ENCODE results near the gene KCNMA1.
"Not testable (repeated sequence)": the region's sequence is repeated elsewhere in the genome, so short reads cannot be mapped to it uniquely, and the experiment has no call there.

KCNMA1 gene

DNA sequence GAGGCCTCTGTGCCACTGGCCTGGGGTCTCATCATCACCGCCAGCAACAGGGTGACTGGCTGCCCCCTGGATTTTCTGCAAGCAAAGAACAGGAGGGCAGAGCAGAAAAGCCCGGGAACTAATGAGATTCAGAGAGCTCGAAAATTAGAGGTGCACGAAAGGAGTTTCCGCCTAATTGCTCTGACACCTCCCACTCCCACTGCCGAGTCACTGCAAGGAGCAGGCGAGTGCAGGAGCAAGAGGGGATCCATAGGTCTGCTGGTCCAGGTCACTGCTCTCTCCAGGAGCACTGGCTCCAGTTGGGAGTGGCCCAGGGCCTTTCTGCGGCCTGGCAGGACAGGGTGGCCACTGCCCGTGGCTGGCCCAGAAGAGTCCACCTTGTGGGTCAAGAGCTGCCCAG, 276.2 kb downstream of the KCNMA1 start:
- no peak for DNase-seq (ENCODE audit: low spot score)

DNA sequence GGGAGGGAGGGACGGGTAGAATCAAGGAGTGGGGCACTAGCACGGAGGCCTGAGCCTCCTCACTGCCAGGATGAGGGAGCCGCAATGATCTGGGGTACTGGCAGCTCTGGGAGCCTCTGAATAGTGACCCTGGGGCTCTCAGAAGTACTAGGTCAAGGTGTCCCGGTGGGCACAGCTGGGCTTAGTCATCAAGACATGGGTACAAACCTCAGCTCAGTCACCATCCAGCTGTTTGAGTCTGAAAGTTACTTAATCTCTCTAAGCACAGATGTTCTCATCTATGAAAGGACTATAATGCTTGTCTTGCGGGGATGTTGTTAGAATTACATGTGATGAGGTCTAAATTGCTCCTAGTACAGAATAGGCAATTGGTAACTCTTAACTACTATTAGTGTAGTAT, 276.8 kb downstream of the KCNMA1 start:
- no peak for DNase-seq (ENCODE audit: low spot score)

DNA sequence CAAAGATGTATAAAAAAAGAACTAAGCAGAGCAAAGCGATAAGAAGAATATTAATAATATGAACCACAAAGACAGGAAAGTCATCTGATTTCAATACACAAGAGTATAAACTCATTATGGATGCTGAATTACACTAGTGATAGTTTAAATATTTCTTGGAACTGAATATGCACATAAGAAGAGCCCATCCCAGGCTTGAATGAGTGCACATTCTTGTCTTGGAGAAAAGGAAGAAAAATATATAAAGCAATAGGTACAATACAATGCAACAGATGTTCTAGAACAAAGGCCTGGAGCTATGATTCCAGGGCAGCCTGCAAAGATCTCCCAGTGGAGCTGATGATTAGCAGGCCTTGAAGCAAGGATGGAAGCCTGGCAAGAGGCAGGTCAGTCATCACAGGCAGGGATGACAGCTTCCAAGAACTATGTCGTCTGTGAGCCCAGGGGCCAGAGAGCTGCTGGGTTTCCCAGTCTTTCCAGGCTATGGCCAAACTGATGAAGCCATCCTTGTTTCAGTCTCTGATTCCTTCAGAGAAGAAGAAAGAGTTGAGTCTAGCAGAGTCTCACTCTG, 277.6 kb downstream of the KCNMA1 start:
- DNase-seq (ENCODE audit: low spot score): no peak

DNA sequence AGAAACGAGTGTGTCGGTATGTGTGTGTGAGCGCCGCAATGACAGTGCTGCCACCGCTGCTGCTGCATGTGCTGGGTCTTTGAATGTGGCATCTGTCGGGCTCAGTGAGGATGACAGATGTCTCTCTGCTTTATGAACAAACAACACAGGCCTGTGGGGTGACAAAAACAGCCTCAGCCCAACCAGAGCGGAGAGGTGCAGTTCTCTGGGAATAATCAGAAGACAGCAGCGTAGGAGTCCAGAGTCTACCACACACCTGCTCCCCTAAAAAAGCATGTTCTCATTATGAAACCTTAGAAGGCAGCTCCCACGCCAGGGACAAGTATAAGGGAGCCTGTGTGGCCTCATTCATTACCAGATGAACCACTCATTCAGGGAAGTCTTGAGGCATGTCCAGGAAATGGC, 278.3 kb downstream of the KCNMA1 start:
- no peak for DNase-seq (ENCODE audit: low spot score)

DNA sequence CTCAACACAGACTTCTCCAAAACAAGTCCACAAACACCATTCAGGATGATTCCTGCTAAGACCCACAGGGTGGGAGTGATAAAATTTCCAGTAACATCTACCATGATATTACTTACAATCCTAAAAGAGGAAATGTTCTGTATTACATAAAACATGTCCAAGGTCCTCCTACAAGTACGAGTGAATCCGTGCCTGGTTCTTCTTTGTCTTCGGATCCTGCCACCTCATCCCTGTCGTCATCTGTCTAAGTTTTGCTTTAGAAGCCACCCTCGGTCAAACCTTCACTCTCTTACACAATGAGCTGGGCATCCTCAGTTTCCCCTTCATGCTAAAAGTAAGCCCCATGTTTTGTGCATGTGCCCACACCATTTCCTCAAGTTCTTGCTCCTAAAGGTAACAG, 279.0 kb downstream of the KCNMA1 start:
- no peak for DNase-seq (ENCODE audit: low spot score)

DNA sequence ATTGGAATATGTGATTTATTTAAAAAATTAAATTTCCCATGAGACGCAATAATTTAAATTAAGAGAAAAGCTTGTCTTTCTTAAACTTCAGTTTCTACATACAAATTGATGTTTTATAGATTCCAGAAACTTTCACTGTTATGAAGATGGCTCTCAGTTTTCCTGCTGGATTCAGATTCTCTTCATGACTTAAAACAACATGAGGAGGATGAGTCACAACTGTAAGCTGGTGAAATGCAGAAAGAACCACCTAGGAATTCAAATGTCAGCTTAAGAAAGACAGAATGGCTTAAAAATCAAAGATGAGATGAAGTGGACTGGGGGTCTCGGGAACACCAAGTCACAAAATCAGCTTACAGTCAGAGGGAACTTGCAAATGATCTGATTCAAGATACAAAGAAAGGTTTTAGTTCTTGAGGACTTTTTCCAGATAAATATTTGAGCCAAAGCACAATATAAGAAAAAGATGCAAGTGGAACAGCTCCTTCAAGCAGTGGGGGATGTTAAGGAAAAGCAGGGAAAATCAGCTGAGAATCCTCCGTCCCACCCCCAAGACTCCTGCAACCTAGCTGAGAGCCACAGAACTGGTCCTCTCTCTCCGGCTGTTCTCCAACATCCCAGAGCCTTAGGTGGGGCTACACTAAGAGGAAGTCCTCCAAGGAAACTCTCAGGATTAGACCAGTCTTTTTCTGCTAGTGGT, 279.8 kb downstream of the KCNMA1 start:
- no peak for DNase-seq (ENCODE audit: low spot score)

DNA sequence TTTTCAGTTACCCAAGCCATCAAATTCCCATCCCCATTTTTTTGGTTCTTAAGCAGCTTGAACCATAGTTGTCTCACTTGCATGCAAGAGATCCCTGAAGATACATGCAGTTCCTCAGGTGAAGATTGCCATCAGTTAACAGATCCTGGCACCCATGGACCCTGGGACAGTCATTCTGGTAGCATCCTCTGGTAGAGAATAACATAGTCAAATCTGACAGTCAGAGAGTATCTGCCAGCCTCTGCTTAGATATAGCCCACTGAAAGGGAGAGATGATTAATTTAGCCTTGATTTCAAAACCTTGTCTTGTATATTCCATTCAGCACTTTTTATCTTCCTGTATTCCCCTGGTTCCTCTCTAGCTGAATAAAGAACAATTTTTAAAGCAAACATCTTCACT, 280.4 kb downstream of the KCNMA1 start:
- no peak for DNase-seq (ENCODE audit: low spot score)

DNA sequence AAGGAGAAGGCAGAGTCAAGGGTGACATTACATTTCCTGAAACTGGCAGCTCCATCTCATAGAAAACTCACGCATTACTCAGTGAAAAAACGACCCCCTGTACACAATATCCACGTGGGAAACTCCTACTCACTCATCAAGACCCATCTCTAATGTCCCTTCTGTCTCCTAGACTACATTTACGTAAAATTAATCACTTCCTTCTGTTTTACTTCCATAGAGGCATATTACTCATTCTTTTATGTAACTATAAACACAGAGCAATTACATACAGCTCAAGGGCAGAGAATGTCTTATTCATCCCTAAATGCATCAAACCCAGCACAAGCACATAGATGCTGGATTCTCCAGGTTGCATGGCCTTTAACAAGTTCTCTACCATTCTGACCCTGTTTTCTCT, 281.8 kb downstream of the KCNMA1 start:
- DNase-seq (ENCODE audit: low spot score): no peak

DNA sequence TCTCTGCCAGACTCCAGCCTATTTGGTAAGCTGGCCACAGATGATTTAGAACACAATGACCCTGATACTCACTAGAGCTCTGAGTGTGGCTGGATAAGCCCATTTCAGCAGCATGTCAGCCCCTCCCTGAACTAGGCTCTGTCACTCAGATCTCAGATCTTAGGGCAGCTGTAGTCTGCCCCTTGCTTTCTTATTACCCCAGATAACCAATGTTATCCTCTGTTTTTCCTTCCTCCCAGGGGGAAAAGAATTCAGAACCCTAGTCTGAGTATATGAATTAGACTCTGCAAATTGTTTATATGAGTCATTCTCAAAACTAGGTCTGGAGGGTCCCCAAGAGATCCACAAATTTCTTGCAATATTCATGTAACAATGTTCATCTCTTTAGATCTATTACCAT, 286.2 kb downstream of the KCNMA1 start:
- no peak for DNase-seq (ENCODE audit: low spot score)

DNA sequence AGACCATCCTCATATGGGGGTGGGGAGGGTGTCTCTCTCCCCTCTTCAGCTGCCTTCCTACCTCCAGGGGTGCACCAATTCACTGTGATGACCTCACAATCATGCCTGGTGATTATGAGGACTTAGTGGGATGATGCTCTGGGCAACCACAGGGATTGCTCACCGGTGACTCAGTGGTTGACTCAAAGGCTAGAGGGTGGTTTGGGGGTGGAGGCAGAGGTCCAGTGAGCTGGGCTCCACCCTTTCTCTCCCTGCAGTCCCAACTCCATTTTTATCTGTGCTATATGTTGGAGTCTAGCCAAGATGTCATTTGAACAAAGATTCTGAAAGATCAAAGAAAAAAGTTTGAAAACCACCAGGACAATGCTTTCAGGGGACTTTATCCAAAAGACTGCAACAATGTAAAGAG, 286.9 kb downstream of the KCNMA1 start:
- DNase-seq (ENCODE audit: low spot score): no peak

DNA sequence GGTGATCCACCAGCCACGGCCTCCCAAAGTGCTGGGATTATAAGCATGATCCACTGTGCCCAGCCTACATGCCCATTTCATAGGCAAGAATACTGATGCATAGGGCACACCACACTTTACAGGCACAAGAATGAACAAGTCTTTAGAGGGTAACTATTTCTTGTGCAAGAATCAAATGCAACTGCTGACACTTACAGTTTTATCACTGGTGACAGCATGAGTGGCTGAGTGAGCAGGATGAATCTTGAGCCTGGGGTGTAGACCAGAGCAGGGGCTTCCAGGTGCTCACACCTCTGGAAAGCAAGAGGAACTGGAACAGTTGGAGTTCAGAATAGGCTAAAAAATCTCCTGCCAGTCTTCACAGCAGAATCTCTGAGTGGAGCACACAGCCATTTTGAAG, 287.5 kb downstream of the KCNMA1 start:
- DNase-seq (ENCODE audit: low spot score): no peak

DNA sequence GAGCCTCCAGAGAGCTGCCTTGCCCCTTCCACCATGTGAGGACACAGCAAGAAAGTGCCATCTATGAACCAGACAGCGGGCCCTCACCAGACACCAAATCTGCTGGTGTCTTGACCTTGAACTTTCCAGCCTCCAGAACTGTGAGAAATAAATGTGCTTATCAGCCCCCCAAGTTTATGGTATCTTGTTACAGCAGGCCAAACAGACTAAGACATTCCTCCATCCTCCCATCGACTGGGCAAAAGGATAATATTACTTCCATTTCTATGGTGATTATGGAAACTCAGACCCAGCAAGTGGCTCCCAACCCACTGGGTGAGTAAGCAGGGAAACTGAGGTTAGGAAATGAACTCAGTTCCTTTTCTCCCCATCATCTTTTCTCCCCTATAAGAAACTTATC, 288.4 kb downstream of the KCNMA1 start:
- DNase-seq (ENCODE audit: low spot score): no peak

DNA sequence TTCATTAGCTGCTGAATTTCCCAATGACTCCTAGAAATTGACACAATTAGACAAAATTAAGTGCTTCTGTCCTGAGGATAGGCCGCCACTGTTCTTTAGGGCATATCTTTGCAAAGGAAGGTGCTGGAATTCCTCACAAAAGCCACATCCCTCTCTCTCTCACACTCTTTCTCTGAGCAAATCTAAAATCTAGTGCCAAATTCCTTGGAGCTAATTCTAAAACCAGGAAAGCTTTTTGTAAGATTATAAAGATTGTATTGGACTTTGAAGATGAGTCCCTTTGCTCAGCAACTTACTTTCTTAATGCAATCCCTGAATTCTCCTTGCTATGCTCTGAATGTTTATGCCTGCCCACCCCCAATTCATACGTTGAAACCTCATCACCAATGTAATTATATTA, 288.9 kb downstream of the KCNMA1 start:
- DNase-seq (ENCODE audit: low spot score): no peak

DNA sequence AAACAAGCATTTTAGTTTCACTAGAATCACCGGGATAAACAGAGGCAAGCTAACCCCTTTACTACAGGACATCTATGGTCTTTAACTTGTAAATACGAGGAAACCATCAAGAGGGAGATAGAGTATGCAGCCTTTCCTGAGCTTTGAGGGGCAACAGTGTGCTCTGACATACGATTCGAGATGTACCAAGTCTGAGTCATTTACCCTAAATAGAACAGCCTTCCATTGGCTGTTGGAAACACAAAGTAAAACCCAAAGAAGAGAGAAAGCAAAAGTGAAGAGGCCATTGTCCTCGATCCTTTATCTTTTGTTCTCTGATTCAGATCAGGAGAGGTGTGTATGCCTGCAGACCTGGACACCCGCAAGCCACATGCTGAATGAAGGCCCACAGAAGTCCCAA, 289.5 kb downstream of the KCNMA1 start:
- no peak for DNase-seq (ENCODE audit: low spot score)

DNA sequence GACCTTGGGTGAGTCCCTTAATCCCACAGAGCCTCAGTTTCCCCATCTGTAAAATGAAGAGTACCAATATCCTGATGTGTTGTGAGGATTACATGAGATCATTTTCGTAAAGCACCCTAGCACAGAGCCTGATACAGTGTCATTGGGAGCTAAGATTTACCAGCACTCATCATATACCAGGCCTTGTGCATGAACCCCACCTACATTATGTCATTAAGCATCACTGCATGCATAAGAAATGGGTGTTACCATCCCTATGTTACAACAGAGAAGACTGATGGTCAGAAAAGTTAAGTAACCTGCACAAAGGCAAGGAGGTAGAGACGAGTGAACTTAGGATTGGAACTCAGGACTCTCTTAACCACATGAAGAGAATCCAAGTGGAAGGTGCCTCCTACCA, 290.6 kb downstream of the KCNMA1 start:
- no peak for DNase-seq (ENCODE audit: low spot score)

DNA sequence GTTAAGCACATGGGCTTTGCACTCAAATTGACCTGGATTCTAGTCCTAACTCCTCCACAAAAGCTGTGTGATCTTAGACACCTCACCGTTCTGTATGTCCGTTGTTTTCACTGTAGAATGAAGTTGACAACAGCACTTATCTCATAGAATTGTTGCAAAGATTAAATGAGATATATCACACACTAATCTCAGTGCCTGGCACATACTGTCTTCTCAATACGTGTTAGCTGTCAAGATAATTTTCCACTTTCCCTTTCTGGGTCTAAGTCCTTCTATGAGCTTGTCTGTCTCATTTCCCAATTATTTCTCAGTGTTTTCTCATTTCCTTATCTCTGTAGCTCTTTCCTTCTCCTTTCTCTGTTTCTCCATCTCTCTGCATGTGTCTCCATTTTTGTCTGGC, 296.6 kb downstream of the KCNMA1 start:
- DNase-seq (ENCODE audit: low spot score): no peak

DNA sequence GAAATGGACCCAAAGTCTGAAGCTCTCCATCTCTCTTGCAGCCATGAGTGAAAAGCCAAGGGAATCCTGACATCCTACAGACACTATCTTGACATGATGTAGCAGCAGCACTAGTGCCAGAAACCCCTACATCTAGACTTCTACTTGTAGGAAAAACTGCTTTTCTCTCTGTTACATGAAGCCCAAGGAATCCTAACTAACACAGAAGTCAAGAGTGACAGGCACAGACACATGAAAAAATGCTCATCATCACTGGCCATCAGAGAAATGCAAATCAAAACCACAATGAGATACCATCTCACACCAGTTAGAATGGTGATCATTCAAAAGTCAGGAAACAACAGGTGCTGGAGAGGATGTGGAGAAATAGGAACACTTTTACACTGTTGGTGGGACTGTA, 297.7 kb downstream of the KCNMA1 start:
- not testable (repeated sequence) for DNase-seq (ENCODE audit: low spot score)

DNA sequence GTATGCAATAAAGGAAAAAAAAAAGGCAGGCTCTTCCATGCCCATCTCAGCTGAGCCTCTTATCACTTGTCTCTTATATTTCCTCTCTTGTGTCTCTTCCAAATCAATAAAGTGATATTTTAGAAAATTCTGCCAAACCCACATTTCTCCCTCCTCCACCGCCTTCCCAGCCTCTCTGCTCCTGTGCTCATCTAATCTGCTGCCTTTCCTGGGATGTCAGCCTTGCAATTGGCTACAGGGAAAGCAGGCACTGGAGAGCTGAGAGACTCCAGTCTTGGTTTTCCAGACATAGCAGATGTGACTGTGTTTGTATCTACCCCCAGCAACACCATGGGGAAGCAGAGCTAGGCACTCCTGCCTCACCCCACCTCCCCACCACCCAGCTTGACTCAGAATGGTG, 298.4 kb downstream of the KCNMA1 start:
- no peak for DNase-seq (ENCODE audit: low spot score)

DNA sequence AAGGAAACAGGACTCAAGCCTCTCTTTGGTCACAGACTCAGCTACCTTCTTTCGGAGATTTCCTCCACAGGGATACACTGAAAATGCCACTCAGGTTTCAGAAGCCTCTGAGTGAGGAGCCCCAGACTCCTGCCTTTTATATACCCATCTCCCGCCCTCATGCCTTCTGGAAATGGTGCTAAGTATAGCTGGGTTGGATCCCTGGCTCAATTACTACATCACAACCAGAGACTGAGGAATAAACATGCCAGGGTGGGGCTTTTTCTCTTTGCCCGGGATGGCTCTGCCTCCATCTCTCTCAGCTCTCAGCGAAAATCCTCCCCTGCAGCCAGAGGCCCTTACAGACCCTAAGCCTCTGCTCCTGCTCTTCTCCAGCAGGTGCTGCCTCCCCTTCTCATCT, 299.5 kb downstream of the KCNMA1 start:
- DNase-seq (ENCODE audit: low spot score): no peak

DNA sequence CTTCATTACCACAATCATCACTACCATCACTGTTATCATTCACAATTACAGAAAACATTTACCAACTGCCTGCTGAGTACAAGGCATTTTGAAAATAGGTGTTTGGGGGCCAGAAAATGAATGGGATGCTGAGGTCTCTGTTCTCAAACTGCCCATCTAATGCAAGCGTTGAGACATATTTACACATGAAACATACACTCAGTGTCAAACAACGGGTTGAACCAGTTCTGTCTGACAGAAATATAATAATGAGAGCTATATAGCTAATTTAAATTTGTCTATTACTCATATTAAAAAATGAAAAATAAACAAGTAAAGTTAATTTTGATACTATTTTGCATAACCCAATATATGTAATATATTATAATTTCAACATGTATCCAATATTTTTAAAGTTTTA, 303.1 kb downstream of the KCNMA1 start:
- no peak for DNase-seq (ENCODE audit: low spot score)

DNA sequence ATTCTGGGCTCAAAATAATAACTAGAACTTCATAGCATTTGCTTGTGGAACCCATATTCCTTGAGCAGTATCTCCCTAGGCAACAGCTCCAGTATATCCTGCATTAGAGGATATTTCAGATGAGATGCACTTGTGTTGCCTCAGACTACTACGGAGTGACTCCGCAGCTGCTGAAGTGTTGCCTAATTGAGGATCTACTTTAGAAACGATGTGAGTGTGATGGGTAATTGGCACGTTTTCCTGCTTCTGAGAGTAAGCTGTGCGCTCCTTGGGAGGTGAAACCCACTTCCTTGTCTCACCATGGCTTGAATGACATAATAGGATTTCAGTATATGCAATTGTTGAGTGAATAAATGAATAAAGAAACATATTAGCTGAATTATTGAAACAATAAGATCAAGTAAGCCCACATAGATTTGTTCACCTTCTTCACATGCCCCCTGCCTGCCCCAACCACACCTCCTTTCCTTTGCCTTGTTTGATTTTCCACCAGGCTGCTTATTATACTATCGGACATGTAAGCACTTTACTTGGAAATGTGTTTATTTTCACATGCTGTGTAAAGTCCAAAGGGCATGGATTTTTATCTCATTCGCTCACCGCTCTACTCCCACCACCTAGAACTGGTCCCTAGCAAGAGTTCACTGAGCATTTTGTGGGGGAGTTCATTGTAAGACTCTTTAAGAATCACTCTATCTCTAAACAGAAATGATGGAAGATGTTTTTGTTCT, 303.8 kb downstream of the KCNMA1 start:
- no peak for DNase-seq (ENCODE audit: low spot score)

DNA sequence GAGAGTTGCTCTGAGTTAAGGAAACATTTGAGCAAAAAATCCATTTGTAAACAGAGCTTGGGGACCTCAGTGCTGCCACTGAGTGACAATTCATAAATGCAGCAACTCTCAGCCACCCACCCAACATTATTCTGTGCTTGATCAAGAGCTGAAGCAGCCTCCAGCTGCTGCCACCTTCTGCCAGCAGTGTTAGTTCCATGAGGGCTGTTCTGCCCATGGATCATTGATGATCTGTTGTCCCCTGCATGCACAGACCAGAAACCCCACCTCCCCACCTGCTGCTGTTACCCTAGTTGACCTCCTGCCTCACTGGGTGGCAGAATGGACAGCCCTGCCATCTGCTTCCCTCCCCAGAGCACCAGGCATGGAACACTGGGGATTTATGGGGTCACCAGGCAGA, 305.4 kb downstream of the KCNMA1 start:
- DNase-seq (ENCODE audit: low spot score): no peak

DNA sequence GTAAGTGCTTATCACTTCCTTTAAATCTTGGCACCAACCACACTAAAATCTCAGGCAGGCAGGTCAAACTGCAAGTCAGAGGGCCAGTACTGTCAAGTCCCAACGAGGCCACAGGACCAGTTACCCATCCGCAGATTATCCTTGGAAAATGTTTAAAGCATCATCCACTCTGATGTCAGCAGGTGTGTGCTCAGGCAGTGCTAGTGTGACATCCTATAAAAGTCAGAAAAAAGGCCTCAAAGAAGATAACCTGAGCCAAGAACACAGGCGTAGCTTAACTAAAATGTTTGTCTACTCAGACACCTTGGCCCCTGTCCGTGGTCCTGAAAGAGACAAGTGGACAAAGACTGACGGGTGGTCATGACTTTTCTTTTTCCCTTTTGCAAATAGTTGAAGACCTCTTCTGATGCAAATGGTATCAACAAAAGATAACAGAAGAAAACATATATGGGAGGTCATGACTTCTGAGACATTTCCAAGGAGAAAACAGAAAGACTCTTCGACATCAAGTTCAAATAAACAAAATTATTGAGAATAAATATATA, 309.3 kb downstream of the KCNMA1 start:
- no peak for DNase-seq (ENCODE audit: low spot score)

DNA sequence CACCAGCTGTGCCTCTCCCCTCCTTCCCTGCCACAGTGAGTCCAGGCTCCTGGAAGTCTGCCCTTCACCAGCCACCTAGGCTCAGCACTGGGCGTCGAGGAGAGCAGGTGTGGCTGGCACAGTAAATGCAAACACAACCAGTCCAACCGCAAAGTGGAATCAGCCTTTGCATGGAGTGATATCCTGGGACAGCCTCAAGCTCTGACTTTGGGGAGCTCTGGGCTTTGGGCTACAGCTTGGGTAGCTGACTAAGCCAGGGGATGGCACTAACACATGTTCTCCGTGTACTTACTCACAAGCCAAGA, 312.4 kb downstream of the KCNMA1 start:
- no peak for DNase-seq (ENCODE audit: low spot score)

Measured in hematopoietic multipotent progenitor cell treated with erythropoietin and hydrocortisone succinate and interleukin-3 and kit ligand, for 15 days (in vitro differentiated cells).